ENCODE measurements around the gene NPAS2.

DNA sequence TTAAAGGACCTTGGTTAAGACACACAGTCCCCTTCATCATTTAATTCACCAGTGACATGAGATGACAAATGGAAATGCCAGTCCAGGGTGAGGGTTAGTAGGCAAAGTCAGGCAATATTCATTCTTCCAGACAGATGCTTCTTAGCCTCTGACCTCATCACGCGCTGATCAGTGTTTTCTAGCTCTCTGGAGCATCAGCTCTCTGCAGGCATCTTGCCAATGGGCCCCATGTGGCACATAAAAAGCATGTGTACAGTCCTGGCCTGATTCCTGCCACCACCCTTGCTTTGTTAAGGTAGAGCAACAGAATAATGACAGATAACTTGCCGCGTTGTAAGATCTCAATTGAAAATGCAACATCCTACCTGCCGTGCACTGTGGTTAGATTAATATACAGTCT, 20.3 kb upstream of the NPAS2 start:
- TF ChIP-seq, protein P1, sequence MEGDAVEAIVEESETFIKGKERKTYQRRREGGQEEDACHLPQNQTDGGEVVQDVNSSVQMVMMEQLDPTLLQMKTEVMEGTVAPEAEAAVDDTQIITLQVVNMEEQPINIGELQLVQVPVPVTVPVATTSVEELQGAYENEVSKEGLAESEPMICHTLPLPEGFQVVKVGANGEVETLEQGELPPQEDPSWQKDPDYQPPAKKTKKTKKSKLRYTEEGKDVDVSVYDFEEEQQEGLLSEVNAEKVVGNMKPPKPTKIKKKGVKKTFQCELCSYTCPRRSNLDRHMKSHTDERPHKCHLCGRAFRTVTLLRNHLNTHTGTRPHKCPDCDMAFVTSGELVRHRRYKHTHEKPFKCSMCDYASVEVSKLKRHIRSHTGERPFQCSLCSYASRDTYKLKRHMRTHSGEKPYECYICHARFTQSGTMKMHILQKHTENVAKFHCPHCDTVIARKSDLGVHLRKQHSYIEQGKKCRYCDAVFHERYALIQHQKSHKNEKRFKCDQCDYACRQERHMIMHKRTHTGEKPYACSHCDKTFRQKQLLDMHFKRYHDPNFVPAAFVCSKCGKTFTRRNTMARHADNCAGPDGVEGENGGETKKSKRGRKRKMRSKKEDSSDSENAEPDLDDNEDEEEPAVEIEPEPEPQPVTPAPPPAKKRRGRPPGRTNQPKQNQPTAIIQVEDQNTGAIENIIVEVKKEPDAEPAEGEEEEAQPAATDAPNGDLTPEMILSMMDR (IDR thresholded peaks at IDR 0.05) = no peak
- TF ChIP-seq EZH2 (IDR thresholded peaks at IDR 0.05) (no peak), EZH2phosphoT487 (IDR thresholded peaks at IDR 0.05) (no peak)
